GM10266 (cell line): Measurements from ENCODE around the gene EFHC2.

Experiments
- DNase-seq: peaks from one replicate; pipeline ENCODE4 v3.0.0; 2012; ENCODE audit errors: extremely low spot score
- TF ChIP-seq, protein P1 (sequence below): IDR thresholded peaks from 2 replicates; pipeline ENCODE4 v1.5.1; 2012; ENCODE audit warnings: mild to moderate bottlenecking, low read depth; ENCODE audit not compliant: control insufficient read depth, insufficient read depth; ENCODE audit errors: missing control alignments

EFHC2 gene, protein sequence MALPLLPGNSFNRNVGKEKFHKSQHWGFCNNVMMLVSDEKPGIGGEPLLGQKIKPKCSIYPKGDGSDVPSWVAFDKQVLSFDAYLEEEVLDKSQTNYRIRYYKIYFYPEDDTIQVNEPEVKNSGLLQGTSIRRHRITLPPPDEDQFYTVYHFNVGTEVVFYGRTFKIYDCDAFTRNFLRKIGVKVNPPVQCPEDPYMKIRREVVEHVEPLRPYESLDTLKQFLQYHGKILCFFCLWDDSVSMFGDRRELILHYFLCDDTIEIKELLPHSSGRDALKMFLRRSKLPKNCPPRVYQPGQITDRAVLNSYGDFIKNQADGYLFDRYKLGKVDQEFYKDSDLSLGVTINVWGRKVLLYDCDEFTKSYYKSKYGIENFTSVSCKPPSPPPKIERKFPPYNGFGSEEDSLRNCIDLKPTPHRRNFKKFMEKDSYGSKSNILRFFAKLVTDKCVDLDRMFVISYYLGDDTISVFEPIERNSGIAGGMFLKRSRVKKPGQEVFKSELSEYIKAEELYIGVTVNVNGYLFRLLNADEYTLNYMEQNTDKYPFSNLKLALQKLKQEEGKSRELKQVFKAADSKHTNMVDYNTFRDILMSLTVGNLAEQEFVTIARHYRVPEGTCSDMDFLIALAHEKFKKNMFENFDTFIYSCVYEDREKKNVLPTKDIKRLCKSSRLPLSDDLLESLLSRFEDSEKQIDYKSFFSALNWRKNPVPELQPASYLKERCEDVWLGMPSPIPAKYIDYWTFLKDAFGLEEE

DNA sequence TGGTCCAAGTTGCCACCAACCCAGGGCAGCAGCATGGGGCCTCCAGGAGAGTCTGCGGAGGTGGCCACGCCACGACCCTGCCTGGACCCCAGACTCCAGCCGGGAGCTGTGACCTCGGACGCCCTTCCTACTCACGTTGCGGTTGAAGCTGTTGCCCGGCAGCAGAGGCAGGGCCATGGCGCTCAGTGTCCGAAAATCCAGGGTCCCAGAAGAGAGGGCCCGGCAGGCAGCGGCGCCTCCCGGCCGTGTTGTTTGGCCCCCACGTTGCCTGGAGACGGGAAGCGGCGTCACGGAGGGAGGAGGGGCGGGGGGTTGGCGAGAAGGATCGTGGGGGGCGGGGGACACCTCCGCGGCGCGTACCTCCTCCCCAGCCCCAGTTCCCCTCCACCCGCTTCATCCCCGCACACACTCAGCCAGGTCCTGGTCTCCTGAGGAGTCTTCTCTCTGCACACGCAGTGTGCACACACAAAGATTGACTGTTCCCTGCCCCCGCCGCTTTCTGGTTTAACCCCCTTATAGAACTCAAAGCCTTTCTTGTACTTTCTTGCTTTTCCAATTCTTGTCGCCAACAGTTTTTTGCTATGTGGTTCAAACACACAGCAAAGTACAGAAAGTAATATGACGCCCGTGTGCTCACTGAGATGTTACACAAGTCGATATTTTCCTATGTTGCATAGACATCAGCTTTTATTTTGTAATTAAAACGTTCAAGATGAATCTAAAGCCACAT, at the start of gene EFHC2:
Gene EFHC2 (minus strand): TSS at position 261 of the 730 bp plus-strand sequence. CDS start 84 bp downstream, at position 177.
- DNase-seq = no peak
- TF ChIP-seq, protein P1, sequence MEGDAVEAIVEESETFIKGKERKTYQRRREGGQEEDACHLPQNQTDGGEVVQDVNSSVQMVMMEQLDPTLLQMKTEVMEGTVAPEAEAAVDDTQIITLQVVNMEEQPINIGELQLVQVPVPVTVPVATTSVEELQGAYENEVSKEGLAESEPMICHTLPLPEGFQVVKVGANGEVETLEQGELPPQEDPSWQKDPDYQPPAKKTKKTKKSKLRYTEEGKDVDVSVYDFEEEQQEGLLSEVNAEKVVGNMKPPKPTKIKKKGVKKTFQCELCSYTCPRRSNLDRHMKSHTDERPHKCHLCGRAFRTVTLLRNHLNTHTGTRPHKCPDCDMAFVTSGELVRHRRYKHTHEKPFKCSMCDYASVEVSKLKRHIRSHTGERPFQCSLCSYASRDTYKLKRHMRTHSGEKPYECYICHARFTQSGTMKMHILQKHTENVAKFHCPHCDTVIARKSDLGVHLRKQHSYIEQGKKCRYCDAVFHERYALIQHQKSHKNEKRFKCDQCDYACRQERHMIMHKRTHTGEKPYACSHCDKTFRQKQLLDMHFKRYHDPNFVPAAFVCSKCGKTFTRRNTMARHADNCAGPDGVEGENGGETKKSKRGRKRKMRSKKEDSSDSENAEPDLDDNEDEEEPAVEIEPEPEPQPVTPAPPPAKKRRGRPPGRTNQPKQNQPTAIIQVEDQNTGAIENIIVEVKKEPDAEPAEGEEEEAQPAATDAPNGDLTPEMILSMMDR = no peak

DNA sequence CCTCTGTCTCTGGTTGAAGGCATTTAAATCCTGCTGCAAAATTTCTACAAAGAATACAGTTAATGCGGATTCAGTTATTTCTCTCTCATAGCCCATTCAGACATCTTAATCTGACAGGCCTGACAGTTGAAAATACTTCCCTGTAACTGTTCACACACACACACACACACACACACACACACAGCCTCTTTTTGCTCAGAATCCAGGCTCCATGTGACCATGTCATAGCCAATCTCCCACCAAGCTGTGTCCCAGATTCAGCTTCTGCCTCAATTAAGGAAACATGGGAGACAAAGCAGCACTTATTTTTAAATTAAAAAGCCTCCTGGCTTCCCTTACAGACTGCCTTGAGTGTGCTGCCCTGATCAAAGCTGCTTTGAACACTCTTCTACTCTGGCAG, 49.3 kb upstream of the EFHC2 start:
- TF ChIP-seq, protein P1 = no peak
- DNase-seq = no peak

DNA sequence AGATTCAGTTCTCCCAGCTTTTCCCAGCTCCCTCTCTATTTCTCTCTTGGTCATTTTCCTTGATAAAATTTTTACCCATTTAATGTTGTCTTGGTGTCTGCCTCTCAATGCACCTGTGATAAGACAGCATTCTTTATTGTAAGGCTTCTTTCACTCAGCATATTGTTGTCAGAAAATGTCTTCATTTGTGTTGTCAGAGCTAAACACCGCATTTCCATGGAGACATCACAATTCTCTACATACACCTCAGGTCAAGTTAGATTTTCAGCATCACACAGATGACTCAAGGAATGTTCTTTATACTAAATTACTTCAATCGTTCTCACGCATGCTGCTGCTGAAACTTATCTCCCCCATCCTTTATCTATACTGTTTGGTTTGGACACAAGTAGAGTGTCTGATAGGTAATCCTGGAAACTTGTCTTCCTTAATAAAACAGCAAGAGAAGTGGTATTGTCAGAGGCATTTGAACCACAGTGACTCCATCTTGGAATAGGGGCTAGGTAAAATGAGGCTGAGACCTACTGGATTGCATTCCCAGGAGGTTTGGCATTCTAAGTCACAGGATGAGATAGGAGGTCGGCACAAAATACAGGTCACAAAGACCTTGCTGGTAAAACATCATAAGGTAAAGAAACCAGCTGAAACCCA, 41.3 kb upstream of the EFHC2 start:
- TF ChIP-seq, protein P1 = no peak
- no peak for DNase-seq

DNA sequence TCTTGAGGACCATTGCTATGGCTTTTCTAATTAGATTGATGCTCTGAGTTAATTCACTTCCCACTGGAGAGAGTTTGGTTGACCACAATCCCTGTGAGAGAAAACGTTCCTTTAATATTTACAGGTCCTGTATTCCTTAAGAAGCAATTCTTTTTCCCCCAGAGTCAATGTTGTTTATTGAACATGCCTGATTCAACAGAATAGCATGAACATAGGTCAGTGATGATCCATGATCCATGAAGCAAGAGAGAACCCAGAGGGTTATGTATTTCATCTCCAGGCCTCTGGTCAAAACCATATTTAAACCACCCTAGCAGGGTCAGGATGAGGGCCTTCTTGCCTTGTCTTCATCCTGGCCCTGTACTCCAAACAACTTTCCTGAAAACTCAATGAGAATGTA, 39.4 kb upstream of the EFHC2 start:
- DNase-seq = no peak

DNA sequence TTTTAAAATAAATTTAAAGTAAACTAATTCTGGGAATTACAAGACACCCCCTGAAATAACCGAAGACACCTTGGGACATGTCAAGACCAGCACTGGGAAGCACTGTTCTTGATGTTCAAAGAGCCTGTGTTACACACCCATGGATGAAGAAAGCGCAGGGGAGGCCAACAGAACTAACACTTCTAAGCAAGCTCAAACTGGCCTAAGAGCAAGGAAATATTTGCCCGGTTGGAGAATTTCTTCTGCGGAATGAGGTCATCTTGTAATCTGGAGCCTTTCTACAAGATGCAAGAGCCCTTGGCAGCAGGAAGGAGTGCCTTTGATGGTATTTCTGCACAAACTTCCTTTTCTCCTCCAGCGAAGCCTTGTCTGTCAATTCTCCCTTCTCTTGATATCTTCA, 9.3 kb upstream of the EFHC2 start:
- no peak for DNase-seq
- TF ChIP-seq, protein P1 = no peak

More for the DNA sequence above, 39.4 kb upstream of the EFHC2 start:
- TF ChIP-seq, protein P1 = no peak

DNA sequence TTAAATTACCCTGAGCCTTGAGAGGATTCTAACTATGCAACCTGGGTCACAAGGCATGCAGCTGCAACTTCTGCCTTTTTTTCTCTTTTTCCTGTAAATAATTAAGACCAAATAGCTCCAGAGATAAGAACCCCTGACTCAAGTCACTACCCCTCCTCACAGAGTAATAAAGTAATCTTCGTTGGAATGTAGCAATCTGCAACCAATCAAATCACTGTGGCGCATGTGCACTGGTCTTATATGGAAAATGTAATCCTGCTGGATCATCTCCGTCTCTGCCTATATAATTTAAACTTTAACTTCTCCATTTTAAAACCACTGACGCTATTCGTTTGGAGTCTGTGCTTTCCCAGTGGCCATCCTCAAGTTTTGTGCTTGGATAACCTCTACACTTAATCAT, 6.1 kb upstream of the EFHC2 start:
- TF ChIP-seq, protein P1 = no peak
- no peak for DNase-seq
